Kidney epithelial cell (primary cell): ENCODE data around the gene MAP3K20. TPM values are rescaled to one million over a fixed set of nuclear protein-coding genes. Genes with fewer than 3 reads are reported as not detected.

Source experiments
- DNase-seq: peaks from one replicate; pipeline ENCODE4 v3.0.0-alpha.2; 2010; ENCODE audit warnings: low read depth
- H3K27me3 ChIP-seq: 2 replicates; pipeline ENCODE4 v1.6.0; 2011; ENCODE audit warnings: low read length; ENCODE audit not compliant: control insufficient read depth, insufficient read depth
- H3K36me3 ChIP-seq: 2 replicates; pipeline ENCODE4 v1.5.1; 2011; ENCODE audit warnings: low read length; ENCODE audit not compliant: control insufficient read depth, insufficient read depth
- H3K4me3 ChIP-seq: 2 replicates; pipeline ENCODE4 v1.5.1; 2011; ENCODE audit warnings: low read depth, mild to moderate bottlenecking, control low read depth, low read length
- CTCF ChIP-seq: IDR thresholded peaks from 2 replicates; pipeline ENCODE4 v1.5.1; 2011; ENCODE audit warnings: mild to moderate bottlenecking, moderate library complexity, low read length, control low read depth, inconsistent platforms; ENCODE audit not compliant: insufficient read depth, poor library complexity, severe bottlenecking
- total RNA-seq: library from RNA; depleted of rRNA; stranded (reverse); fragments of >200 nt; gene quantifications from 2 replicates; pipeline ENCODE4 v1.2.3, GENCODE V29; 2015

Gene MAP3K20
- total RNA-seq, 1 donor from 2014 or later = 18.9 TPM

GRCh38 chr2:173130496-173131465 is 55.1 kb downstream of the MAP3K20 start:
- DNase-seq = no peak

GRCh38 chr2:173132531-173132930 is 56.9 kb downstream of the MAP3K20 start:
- H3K27me3 ChIP-seq = no peaks in the 10 kb centered on the region
- no peak for TF ChIP-seq CTCF
- H3K36me3 ChIP-seq = no peaks in the 10 kb centered on the region
- no peak for DNase-seq
- no peak overlapping the region for H3K4me3 ChIP-seq

More at GRCh38 chr2:173130496-173131465, 55.1 kb downstream of the MAP3K20 start:
- H3K36me3 ChIP-seq = no peaks in the 10 kb centered on the region
- H3K27me3 ChIP-seq = no peaks in the 10 kb centered on the region
- H3K4me3 ChIP-seq = no peak overlapping the region
- no peak for TF ChIP-seq CTCF

GRCh38 chr2:173134703-173135102 is 59.1 kb downstream of the MAP3K20 start:
- TF ChIP-seq CTCF = no peak
- Histone ChIP-seq H3K4me3 (no peak overlapping the region), H3K36me3 (no peaks in the 10 kb centered on the region), H3K27me3 (no peaks in the 10 kb centered on the region)
- DNase-seq = no peak

GRCh38 chr2:173136067-173136466 is 60.4 kb downstream of the MAP3K20 start:
- Histone ChIP-seq H3K36me3 (no peaks in the 10 kb centered on the region), H3K4me3 (no peak overlapping the region), H3K27me3 (no peaks in the 10 kb centered on the region)
- no peak for DNase-seq
- TF ChIP-seq CTCF = no peak

GRCh38 chr2:173136599-173136998 is 61.0 kb downstream of the MAP3K20 start:
- Histone ChIP-seq H3K36me3 (no peaks in the 10 kb centered on the region), H3K27me3 (no peaks in the 10 kb centered on the region), H3K4me3 (no peak overlapping the region)
- no peak for TF ChIP-seq CTCF
- DNase-seq = no peak

- no peak for DNase-seq
- Histone ChIP-seq H3K36me3 (no peaks in the 10 kb centered on the region), H3K27me3 (no peaks in the 10 kb centered on the region), H3K4me3 (no peak overlapping the region)
- TF ChIP-seq CTCF = no peak
Observed at GRCh38 chr2:173137610-173138009, 62.0 kb downstream of the MAP3K20 start.
